HG03469 (cell line): ENCODE results near the gene KDM5B.
"Not testable (repeated sequence)": the region's sequence is repeated elsewhere in the genome, so short reads cannot be mapped to it uniquely, and the experiment has no call there.

ENCODE experiments used
- ATAC-seq: cut with Tn5 transposase; IDR thresholded peaks from one replicate; pipeline ENCODE4 v1.9.1; 2021; ENCODE audit warnings: mild to moderate bottlenecking, moderate library complexity, moderate number of reproducible peaks; ENCODE audit not compliant: unreplicated experiment

The KDM5B gene

DNA sequence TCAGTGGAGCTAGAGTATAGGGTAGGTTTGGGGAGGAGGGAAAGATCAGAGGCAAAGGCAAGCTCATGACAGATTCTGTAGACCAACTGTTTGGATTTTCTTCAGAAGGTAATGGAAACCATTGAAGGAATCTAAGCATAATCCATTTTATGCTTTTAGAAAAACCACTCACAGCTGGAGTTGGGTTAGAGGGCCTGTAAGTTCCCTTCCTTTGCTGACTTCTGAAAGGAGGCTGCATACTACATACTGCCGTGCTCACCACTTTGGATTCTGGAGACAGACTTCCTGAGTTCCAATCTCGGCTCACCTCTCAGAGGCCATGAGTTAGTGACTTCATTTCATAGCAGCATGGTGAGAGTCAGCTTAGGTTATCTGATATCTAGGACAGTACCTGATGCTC is 91.6 kb downstream of the KDM5B start:
- no peak for ATAC-seq

DNA sequence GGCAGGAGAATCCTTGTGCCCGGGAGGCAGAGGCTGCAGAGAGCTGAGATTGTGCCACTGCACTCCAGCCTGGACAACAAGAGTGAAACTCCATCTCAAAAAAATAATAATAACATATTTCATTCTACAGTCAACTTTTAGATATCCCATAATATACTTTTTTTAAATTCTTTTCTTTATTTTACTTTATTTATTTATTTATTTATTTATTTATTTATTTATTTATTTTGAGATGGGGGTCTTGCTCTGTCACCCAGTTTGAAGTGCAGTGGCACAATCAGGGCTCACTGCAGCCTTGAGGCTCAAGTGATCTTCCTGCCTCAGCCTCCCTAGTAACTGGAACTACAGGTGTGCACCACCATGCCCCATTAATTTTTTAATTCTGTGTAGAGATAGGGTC is 94.0 kb downstream of the KDM5B start:
- not testable (repeated sequence) for ATAC-seq

DNA sequence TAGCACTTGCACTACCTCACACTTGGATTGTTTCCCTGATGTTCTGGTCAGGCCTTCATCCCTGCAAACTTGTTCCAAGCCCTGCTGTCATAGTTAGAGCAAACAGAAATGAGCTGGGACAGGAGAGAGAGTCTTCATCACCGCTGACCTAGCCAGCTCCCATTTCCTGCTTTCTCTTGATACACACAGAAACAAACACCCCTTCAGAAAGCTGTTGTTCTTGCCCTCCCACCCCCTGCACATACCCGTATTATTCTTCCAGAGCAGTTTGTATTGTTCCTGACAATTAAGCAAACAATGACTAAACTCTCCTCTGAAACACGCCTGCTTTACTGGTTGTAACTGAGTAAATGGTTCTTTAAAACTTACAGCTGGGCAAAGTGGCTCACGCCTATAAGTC is 95.1 kb downstream of the KDM5B start:
- no peak for ATAC-seq

DNA sequence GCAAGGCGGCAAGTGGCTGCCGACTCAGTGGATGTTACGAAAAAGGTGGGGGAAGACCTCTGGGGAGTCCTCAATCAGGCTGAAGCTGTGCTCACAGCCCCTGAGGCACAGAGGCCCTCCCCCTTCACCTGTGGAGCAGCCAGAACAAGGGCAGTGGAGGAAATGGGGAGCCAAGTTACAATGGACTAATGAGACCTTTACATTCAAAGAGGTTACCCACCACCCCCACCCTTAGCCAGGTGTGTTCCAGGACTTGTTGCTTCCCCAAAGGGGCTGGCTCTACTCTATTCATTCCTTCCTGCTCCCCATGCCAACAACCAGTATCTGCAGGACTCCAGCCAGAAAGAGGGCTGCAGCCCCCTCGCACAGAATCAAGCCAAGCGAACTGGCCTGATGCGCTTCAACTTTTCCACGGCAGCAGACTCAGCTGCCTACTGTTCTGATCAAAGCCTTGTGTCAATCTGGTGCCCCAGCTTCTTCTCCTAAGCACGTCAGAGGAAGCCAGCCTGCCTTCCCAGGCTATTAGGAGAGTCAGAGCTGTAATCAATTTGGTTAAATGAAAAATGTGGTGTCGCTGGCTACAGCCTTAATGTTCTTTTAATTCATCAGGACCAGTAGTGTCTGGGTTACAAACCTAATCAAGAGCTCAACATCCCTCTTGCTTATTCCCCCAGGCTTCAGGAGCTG is 96.1 kb downstream of the KDM5B start:
- no peak for ATAC-seq

DNA sequence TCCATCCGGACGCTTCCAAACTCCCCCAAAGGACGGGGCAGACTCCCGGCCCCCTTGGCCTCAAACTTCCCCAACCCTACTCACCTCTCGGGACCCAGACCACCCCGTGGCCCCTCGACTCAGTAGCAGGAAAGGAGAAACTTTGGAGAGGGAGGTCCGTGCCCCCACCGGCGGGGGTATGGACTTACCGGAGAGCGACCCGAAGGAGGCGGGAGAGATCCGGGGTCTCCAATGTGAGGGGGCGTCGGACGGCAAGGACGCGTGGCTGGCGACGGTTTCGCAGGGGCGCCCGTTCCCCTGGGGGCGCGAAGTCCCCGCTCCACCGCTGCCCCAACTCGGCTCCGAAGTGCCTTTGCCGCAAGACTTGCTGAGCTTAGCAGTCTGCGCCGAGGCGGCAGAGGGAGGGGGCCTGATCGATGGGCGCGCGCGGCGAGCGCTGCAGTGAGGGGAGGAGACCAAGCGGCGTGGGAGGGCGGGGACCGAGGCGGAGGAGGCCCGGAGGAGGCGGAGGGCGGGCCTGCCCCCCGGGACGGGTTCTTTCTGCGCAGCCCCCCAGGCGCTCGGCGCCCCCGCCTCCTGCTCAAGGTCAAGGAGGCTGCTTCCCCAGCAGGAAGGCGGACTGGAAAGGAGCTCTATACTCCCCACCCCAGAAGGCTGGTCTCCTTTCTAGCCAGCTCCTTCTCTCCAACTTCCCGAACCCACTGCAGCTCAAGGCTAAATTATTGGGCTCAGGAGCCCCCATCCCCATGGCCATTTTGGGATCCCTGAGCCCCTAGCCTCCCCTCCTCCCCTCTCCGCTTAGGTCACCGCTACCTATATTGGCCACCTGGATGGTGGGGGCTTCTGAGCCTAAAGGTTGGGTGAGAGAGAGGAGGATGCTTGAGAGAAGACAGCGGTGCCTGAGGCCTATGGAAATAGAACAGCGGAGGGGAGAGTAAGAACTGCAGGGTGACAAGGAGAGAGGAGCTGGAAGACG is 97.9 kb downstream of the KDM5B start, which contains the start of gene SYT2:
Gene SYT2 (minus strand): TSS at position 385 of the 976 bp plus-strand sequence. CDS start 104,682 bp downstream, outside the sequence.
- ATAC-seq: no peak

DNA sequence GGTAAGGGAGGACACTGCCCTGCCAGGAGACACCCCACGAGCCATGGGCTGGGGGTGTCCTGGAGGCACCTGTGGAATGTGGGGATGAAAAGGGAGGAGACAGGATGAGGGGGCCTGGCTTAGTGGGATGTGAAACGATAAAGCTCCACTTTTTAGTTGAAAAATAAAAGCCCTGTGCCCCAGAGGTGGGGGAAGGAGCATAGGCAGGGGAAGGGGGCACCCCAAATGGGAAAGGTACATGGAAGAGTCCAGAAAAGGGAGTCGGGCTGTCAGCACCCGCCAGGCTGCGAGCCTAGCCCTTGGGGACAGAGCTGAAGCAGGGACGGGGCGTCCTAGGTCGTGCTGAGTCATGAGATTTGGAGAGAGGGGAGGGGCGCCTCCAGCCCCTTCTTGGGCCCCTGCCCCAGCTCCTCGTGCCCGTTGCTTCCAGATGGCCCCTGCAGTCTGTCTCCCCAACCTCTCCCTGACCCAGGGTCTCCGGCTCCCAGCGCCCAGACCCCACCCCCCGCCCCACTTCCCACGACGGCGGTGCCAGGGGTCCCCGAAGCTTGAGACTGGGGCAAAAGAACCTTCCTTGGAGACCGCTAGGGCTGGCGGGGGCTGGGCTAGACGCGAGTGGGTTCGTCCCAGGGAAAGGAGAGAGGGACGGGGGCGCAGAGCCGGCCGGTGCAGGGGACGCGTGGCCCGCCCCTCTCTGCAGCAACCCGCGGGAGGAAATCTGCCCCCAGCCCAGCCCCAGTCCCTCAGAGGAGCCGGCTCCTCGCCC is 98.8 kb downstream of the KDM5B start:
- ATAC-seq: no peak

DNA sequence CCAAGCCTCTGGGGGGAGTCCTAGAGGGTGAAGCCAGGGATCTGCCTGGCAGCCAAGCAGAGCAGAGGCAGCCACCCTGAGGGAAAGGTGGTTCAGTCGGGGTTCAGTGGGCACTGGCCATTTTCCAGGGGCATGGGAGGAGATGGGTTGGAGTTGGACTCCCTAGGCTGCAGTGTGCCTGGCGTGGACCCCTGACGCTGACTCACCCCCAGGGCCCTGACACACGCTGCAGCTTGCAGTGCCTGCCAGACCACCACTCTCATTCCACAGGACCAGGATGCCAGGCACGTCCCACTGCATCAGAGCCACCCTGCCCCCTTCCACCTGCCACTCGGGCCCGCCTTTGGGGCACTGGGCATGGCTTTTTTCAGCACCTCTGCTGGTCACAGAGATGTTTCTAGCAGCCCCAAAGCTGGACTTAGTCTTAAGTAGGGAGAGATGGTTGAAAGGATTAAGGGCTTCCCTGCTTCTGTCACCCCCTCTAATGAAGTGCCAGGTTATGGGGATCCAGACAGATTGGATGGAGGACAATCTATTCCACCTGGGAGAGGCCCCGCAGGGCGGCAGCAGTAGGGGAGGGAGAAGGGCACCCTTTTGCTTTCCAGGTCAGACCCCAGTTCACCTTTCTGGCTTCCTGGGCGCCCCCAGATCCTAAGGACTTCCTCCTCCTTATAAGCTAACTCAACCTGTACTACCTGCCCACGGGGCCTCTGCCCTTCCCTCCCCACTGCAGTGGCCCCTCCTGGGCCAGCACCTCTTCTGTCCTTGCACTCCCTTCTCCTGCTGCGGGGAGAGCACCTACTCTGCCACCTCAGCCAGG is 99.6 kb downstream of the KDM5B start:
- no peak for ATAC-seq

DNA sequence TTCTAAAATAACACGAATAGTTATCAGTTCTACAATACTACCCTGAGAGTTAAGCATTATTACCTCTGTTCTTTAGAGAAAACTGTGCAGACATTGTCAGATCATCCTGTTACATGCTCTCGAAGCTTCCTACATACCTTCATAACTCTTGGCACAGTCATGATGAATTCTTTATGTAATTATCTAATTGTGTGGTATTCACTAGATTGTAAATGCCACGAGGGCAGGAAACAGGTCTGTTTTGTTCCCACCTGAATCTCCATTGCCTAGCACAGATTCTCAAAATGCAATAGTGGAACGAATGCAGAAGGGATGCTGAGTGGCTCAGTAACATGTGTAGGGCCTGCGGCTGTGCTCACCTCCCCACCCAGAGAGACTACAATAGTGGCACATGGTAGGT is 101.4 kb downstream of the KDM5B start:
- no peak for ATAC-seq

DNA sequence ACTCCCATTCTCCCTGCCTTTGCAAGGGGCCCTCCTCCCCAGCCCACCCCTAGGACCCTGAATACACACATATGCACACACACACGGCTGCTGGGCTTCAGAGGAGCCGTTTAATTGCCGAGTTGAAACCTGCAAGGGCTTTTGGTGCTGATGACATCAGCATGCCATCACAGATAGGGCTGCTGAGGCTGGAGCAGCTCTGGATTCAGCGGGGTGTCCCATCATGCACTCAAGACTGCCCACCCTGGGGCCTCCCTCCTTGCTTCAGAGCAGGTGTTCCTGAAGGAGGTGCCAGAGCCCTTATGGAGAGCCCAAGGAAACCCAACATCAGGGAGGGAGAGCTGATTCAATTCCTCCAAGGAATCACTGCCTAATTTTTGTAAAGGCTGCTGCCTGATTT is 103.6 kb downstream of the KDM5B start:
- no peak for ATAC-seq

DNA sequence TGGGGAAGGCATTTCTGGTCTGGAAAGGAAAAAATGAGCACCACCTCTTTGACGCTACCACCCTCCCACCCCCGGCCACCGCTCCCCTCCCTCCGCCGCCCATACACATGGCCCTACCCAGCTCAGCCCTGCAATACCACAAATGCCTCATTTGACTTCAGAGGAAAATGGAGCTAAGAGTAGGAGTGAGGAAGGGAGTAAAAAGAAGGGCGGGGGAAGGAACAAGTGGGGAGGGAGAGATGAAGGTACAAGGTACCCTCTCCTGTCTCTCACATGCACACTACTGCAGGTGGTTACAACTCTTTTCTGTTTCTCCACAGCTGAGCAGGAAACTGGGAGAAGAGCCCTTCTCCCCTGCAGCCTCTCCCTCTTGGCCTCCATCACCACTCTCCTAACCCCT is 105.0 kb downstream of the KDM5B start:
- ATAC-seq: no peak

DNA sequence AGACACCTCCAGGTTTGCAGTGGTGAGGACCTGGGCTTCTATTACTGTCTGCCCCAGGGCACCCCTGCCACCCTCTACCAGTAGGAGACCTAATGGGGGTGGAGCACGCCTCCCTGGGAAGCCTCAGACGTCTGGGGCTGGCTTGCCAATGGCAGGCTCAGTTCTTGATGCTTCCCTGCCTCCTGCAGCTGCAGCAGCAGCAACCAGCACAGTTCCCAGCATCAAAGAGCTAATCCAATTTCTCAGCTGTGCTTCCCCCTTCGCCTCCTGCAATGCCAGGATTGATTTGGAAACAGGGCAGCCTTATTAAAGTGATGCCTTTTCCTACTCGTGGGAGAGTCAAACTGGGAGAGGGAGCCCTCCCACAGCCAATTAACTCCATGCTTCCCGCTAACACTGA is 106.1 kb downstream of the KDM5B start:
- ATAC-seq: no peak

DNA sequence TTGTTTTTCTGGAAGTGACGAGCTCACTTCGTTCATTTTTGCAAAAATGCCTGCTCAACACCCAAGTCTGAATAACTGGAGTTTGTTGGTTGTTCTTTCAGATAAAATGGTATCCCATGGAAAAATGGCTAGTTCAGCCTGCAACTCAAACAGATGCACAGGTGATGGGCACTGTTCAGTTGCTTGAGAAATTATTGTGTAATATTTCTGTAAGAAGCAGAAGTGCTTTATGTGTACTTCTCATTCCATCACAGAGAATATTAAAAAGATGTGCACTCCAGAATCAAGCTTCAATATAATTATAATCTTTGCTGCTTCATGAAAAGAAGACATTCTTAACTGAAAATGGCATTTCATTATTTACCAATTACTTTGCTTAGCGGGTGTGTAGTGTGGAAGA is 107.0 kb downstream of the KDM5B start:
- no peak for ATAC-seq

DNA sequence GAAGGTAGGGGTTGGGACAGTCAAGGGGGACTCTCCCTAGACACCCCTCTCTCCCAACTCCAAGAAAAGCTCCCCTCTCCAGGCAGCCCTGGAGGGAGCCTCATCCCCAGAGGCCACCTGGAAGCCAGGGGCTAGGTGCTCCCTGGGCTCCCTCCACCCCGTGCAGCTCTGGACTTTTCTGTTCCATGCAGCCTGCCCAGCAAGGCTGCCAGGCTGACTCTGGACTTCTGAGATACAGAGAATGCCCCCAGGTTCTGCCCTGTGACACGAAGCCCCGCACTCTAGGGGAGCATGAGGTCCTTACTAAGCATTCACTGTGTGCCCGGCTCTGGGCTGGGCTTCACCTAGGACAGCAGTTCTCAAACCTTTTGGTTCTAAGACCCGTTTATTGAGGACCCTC is 108.2 kb downstream of the KDM5B start:
- ATAC-seq: no peak

DNA sequence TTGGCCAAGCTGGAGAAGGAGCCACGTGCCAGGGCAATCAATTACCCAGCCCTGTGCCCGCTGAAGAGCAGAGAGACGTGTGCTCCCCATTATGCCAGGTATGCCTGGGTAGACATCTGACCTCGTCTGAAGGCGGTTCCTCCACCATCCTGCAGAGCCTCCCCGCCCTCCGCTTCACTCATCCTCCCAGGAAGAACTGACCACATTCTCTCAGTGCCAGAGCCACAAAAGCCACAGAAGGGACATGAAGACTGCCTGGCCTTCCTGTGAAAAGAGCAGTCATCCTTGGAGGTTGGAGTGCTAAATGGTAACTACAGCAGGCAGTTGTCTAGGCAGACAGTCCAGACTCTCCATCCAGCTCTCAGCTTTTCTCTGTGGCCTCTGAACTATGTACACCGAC is 109.9 kb downstream of the KDM5B start:
- ATAC-seq: no peak

DNA sequence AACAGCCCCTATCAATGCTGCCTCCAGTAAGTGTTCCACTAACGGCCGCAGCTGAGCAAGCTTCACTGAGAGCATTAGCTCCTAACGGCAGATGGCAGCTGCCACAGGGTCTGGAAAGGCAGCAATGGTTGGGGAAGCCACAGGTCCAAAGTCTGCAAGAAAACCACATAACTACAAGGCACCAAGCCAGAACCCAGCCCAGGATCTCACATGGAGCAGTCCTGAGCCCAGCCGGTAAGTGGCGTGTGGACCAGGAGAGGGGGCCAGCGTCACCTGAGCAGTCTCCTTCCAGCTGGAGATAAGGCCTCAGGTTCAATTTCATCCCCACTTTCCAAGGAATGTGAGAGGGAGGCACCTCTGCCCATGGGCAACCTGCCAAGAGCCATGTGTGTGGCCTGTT is 111.2 kb downstream of the KDM5B start:
- ATAC-seq: no peak

DNA sequence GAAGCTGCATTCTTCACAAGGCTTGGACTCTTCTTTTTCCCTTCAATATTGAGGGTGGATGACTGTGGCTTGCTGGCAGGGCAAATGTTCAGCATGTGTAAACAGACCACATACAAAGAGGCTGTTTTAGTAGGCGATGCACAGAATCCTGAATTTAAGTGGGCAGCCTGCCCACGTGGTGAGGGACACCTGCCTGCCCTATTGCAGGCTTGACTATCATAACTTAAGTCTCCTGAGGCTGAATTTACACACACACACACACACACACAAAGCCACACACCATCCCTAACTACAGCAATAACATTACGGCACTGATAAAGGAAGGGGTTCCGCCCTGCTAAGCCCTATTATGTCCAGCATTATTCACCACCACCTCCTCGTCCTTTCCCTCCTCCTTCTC is 113.9 kb downstream of the KDM5B start:
- no peak for ATAC-seq

DNA sequence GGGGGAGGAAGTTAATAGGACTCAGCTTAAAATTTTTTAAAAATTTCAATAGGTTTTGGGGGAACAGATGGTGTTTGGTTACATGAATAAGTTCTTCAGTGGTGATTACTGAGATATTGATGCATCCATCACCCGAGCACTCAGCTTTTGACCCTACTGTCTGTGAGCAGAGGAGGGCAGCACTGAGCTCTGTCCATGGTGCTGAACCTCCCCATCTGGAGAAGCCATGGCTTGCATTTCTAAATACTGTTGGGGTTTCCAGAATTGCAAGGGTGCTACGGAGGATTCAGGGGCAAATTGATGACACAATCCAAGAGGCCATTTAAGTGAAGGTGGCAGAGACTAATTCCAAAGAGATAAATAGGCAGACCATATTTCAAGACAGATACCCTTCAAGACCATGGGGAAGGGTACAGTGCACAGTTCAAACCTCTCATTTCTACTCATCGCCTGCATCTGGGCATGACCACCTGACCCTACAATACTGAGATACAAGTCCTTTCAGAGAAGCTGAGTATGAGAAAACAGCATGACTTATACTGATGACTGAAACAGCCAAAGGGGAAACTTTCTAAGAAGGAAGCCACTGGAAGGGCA is 115.2 kb downstream of the KDM5B start:
- ATAC-seq: no peak

DNA sequence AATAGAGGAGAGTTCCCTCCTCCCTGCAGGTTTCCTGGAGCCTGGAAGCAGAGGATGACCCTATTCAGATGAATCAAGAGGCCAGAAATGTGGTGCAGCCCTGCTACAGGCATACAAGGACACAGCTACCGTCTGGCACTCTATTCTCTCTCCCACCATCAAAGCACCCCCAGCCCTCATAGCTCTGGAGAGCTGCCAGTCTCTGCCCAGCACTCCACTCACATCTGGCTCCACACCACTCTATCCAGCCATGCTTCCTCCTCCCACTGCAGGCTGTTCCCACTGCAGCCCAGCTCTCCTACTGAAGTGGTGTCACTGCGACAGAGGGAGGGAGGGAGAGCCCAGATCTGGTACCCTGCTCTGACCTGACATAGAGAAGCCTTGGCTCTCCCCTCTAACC is 116.4 kb downstream of the KDM5B start:
- ATAC-seq: no peak

DNA sequence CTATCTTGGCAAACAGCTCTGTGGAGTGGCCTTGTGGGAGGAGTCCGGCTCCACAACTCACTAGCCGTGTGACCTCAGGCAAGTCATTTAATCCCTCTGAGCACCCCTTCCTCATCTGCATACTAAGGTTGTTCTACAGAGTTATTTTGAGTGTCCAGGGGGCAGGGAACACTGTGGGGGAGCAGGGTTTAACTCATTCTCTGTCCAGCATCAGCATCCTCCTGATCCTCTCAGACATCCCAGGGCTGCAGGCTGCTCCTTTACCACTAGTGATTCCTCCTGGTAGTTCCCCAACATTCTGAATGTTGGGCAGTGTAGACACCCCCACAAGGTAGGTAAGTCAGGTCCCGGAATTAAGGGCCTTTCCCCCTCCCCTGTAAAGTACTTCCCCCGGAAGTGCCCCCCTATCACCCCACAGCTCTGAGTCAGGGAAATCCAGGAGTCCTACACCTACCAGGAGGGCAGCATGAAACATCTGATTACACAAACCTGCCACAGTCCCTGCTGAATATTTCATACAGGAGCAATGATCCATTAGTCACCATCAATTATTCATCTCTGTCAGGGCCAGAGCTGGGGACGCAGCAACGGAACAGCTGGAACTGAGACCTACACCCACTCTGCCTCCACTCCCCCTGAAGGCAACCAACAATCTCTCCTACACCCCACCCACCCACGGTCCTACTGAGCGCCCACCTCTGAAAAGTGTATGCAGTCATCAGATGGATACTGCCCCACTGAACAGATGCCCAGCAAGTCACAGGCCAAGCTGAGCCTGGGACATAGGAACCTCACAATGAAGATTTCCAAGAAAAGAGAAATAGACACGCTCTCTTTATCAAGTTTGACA is 118.5 kb downstream of the KDM5B start:
- no peak for ATAC-seq
